OCI-LY1 (cell line): Measurements from ENCODE around the gene SUCO.
"Not testable (repeated sequence)": the region's sequence is repeated elsewhere in the genome, so short reads cannot be mapped to it uniquely, and the experiment has no call there.

Source experiments
- H2AFZ ChIP-seq: fragments of 200-600 bp; sonication (generic), shearing (Covaris generic); 2 replicates; pipeline ENCODE4 v1.6.0; 2014; ENCODE audit warnings: antibody characterized with exemption, mild to moderate bottlenecking, low read length
- H3F3A ChIP-seq: fragments of 200-600 bp; sonication (generic), shearing (Covaris generic); 2 replicates; pipeline ENCODE4 v1.6.0; 2014; ENCODE audit warnings: mild to moderate bottlenecking, antibody characterized with exemption, low read length, moderate library complexity; ENCODE audit not compliant: insufficient read depth
- H3K27ac ChIP-seq: fragments of 200-600 bp; sonication (generic); 2 replicates; pipeline ENCODE4 v1.5.1; 2014; ENCODE audit warnings: low read length, mixed run types, mild to moderate bottlenecking, low read depth; ENCODE audit not compliant: poor library complexity, severe bottlenecking
- H3K27me3 ChIP-seq: fragments of 200-600 bp; sonication (generic); 2 replicates; pipeline ENCODE4 v1.6.0; 2014; ENCODE audit warnings: antibody characterized with exemption, mild to moderate bottlenecking, low read length, moderate library complexity; ENCODE audit not compliant: insufficient read depth
- H3K36me3 ChIP-seq: fragments of 200-600 bp; sonication (generic); 2 replicates; pipeline ENCODE4 v1.6.1; 2014; ENCODE audit warnings: mild to moderate bottlenecking, antibody characterized with exemption, low read length, moderate library complexity, mixed read lengths; ENCODE audit not compliant: insufficient read depth
- H3K4me1 ChIP-seq: fragments of 200-600 bp; sonication (generic); 2 replicates; pipeline ENCODE4 v1.5.1; 2014; ENCODE audit warnings: mild to moderate bottlenecking, low read length, moderate library complexity; ENCODE audit not compliant: insufficient read depth, severe bottlenecking
- H3K4me2 ChIP-seq: fragments of 200-600 bp; sonication (generic), shearing (Covaris generic); 2 replicates; pipeline ENCODE4 v1.6.1; 2014; ENCODE audit warnings: low read length
- H3K4me3 ChIP-seq: fragments of 200-600 bp; sonication (generic); 2 replicates; pipeline ENCODE4 v1.5.1; 2014; ENCODE audit warnings: low read length, low read depth, mild to moderate bottlenecking, mixed read lengths; ENCODE audit not compliant: poor library complexity, severe bottlenecking
- H3K79me2 ChIP-seq: fragments of 200-600 bp; shearing (Covaris generic); 2 replicates; pipeline ENCODE4 v1.6.1; 2016; ENCODE audit warnings: mixed run types, low read length, mixed read lengths; ENCODE audit not compliant: insufficient read depth
- H3K9ac ChIP-seq: fragments of 200-600 bp; sonication (generic), shearing (Covaris generic); 2 replicates; pipeline ENCODE4 v1.6.1; 2014; ENCODE audit warnings: mild to moderate bottlenecking, low read length, mixed read lengths
- H3K9me2 ChIP-seq: fragments of 200-600 bp; sonication (generic), shearing (Covaris generic); 2 replicates; pipeline ENCODE4 v1.6.1; 2014; ENCODE audit warnings: low read depth, mild to moderate bottlenecking, low read length, mixed read lengths
- H3K9me3 ChIP-seq: fragments of 200-600 bp; shearing (Covaris generic); 2 replicates; pipeline ENCODE4 v1.6.1; 2014; ENCODE audit warnings: low read length, mixed read lengths
- H4K20me1 ChIP-seq: fragments of 200-600 bp; sonication (generic), shearing (Covaris generic); 2 replicates; pipeline ENCODE4 v1.6.0; 2016; ENCODE audit warnings: mild to moderate bottlenecking, low read length; ENCODE audit not compliant: insufficient read depth
- CTCF ChIP-seq: fragments of 200-600 bp; sonication (generic), shearing (Covaris generic); IDR thresholded peaks from 2 replicates; pipeline ENCODE4 v1.5.1; 2017; ENCODE audit warnings: mild to moderate bottlenecking, antibody characterized with exemption, low read length, moderate library complexity, mixed read lengths
- EZH2 ChIP-seq: fragments of 200-600 bp; sonication (generic), shearing (Covaris generic); IDR thresholded peaks from 2 replicates; pipeline ENCODE4 v1.8.0; 2017; ENCODE audit warnings: borderline replicate concordance, mixed run types, mild to moderate bottlenecking, antibody characterized with exemption, low read length, moderate library complexity, mixed read lengths

The SUCO gene

GRCh38 chr1:172494166-172494565, 38.8 kb upstream of the SUCO start:
- Histone ChIP-seq H3K4me2 (no peak overlapping the region), H3K9me3 (no peaks in the 10 kb centered on the region), H3K27me3 (peaks cover 5% of the 10 kb centered on the region; the same call in 1 of the 2 replicates), H3K36me3 (no peaks in the 10 kb centered on the region), H3K9ac (no peak overlapping the region), H3K27ac (no peak overlapping the region), H4K20me1 (no peaks in the 10 kb centered on the region), H3K79me2 (no peaks in the 10 kb centered on the region), H3K4me1 (no peaks in the 10 kb centered on the region), H3K4me3 (no peak overlapping the region), H3K9me2 (no peaks in the 10 kb centered on the region), H2AFZ (no peak overlapping the region), H3F3A (no peaks in the 10 kb centered on the region)
- TF ChIP-seq EZH2: no peak
- TF ChIP-seq CTCF: no peak

- H3K4me3 ChIP-seq, H3K79me2 ChIP-seq, H3K4me1 ChIP-seq, H3K9ac ChIP-seq, H3K4me2 ChIP-seq, H3K27ac ChIP-seq, H3K27me3 ChIP-seq, H3K9me2 ChIP-seq, H4K20me1 ChIP-seq, H3K36me3 ChIP-seq, H3K9me3 ChIP-seq, H2AFZ ChIP-seq, H3F3A ChIP-seq: not testable (repeated sequence)
These were observed 36.8 kb upstream of the SUCO start for GRCh38 chr1:172496127-172496526.

DNA sequence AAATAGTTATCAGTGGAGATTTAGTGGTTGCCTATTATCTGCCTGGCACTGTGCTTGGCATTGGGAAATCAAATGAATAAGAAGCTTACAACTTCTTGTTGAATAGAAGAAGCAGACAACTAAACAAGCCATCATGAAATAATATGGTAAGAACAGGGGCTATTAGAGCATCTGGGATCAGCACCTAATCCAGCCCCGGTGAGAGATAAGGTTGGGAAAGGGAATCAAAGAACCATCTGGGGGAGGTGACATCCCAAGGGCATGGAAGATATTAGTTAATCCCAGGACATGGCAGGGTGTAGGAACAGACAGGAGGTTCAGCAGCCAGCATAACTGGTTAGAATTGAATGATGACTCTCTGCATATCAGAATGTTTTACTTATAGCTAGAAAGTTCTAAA, 36.3 kb upstream of the SUCO start:
- H3K79me2 ChIP-seq: no peaks in the 10 kb centered on the region
- no peaks in the 10 kb centered on the region for H3K36me3 ChIP-seq
- H3K4me2 ChIP-seq: no peak overlapping the region
- H3F3A ChIP-seq: no peaks in the 10 kb centered on the region
- TF ChIP-seq CTCF (no peak), EZH2 (no peak)
- H3K4me3 ChIP-seq: no peak overlapping the region
- H3K4me1 ChIP-seq: no peaks in the 10 kb centered on the region
- no peaks in the 10 kb centered on the region for H3K9me2 ChIP-seq
- H3K9me3 ChIP-seq: no peaks in the 10 kb centered on the region
- H3K27me3 ChIP-seq: no peaks in the 10 kb centered on the region
- no peaks in the 10 kb centered on the region for H4K20me1 ChIP-seq
- no peak overlapping the region for H2AFZ ChIP-seq
- no peak overlapping the region for H3K9ac ChIP-seq
- no peak overlapping the region for H3K27ac ChIP-seq

DNA sequence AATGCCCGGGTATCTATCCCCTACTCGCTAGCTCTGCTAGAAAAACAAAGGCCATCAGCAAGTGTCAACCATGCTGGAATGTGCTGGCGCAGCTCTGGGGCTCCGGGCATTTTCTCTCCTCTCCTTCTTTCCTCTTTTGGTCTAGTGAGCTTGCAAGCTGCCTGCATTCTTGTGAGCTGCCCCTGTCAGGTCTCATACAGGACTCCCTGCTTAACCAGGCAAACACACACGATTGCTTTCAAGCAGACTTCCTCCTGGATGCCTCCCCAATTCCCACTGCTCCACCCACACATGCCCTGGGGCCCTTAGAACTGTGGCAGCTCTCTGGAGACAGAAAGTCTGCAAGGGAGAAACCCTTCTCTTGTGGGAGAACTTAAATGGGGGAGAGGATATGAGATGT, 35.7 kb upstream of the SUCO start:
- H3K9me2 ChIP-seq: no peaks in the 10 kb centered on the region
- no peaks in the 10 kb centered on the region for H3K27me3 ChIP-seq
- no peaks in the 10 kb centered on the region for H3K9me3 ChIP-seq
- H3F3A ChIP-seq: no peaks in the 10 kb centered on the region
- no peak for TF ChIP-seq EZH2
- no peak for TF ChIP-seq CTCF
- no peak overlapping the region for H2AFZ ChIP-seq
- H3K4me1 ChIP-seq: no peaks in the 10 kb centered on the region
- H3K4me2 ChIP-seq: no peak overlapping the region
- no peaks in the 10 kb centered on the region for H4K20me1 ChIP-seq
- H3K27ac ChIP-seq: no peak overlapping the region
- no peaks in the 10 kb centered on the region for H3K36me3 ChIP-seq
- H3K79me2 ChIP-seq: no peaks in the 10 kb centered on the region
- H3K4me3 ChIP-seq: no peak overlapping the region
- H3K9ac ChIP-seq: no peak overlapping the region
